IMR-90 (cell line): ENCODE measurements around the gene PPIB. TPM values are rescaled to one million over a fixed set of nuclear protein-coding genes. Genes with fewer than 3 reads are reported as not detected.

ENCODE experiments used
- ATAC-seq: fragments of 200-7000 bp; cut with Tn5 transposase; 2 replicates; pipeline ENCODE4 v1.9.1; 2020; ENCODE audit warnings: low read depth, mild to moderate bottlenecking, moderate library complexity
- BruUV-seq: library from RNA; stranded (reverse); fragments of 400-500 nt; replicated peaks from 2 replicates; lab custom pipeline; 2021; lab: Mats Ljungman, UMichigan
- CTCF ChIA-PET: fragments of 300-600 bp; formaldehyde crosslinking; extraction: SDS; loops from one replicate; lab custom pipeline; 2021; ENCODE audit warnings: antibody characterized with exemption; lab: Yijun Ruan, JAX
- POLR2A ChIA-PET: fragments of 300-600 bp; sonication (Branson Sonifier 250); formaldehyde crosslinking; loops from one replicate; lab custom pipeline; 2022; ENCODE audit warnings: antibody characterized with exemption; ENCODE audit not compliant: unreplicated experiment; lab: Charles Lee
- DNase-seq: peaks from one replicate; pipeline ENCODE4 v3.0.0; 2013
- H2AFZ ChIP-seq: replicated peaks from 2 replicates; pipeline ENCODE3; 2013; ENCODE audit warnings: low read length, mild to moderate bottlenecking; ENCODE audit not compliant: poor library complexity
- H2AK5ac ChIP-seq: 2 replicates; pipeline ENCODE4 v1.6.1; 2013; ENCODE audit warnings: low read depth, low read length, inconsistent platforms
- H2AK9ac ChIP-seq: replicated peaks from 2 replicates; pipeline ENCODE3; 2013; ENCODE audit warnings: mild to moderate bottlenecking, low read depth, low read length, moderate library complexity; ENCODE audit not compliant: poor library complexity
- H2BK120ac ChIP-seq: 2 replicates; pipeline ENCODE4 v1.6.1; 2013; ENCODE audit warnings: low read depth, low read length, inconsistent platforms
- H2BK15ac ChIP-seq: 3 replicates; pipeline ENCODE4 v1.6.1; 2013; ENCODE audit warnings: low read depth, low read length, inconsistent platforms
- H2BK20ac ChIP-seq: 2 replicates; pipeline ENCODE4 v1.6.1; 2013; ENCODE audit warnings: low read depth, mild to moderate bottlenecking, inconsistent platforms, low read length, moderate library complexity
- H2BK5ac ChIP-seq: 2 replicates; pipeline ENCODE4 v1.6.1; 2013; ENCODE audit warnings: mild to moderate bottlenecking, low read depth, low read length, inconsistent platforms; ENCODE audit not compliant: poor library complexity, severe bottlenecking
- H3K14ac ChIP-seq: replicated peaks from 2 replicates; pipeline ENCODE4 v1.6.1; 2013; ENCODE audit warnings: low read depth, low read length, inconsistent platforms
- H3K18ac ChIP-seq: 2 replicates; pipeline ENCODE4 v1.6.1; 2013; ENCODE audit warnings: low read depth, low read length, control low read depth
- H3K23ac ChIP-seq: 2 replicates; pipeline ENCODE4 v1.6.1; 2013; ENCODE audit warnings: low read depth, low read length, inconsistent platforms
- H3K27ac ChIP-seq: 2 replicates; pipeline ENCODE4 v1.5.1; 2013; ENCODE audit warnings: mild to moderate bottlenecking, control low read depth, low read length; ENCODE audit not compliant: insufficient read depth
- H3K27me3 ChIP-seq: 2 replicates; pipeline ENCODE4 v1.6.1; 2013; ENCODE audit warnings: low read length; ENCODE audit not compliant: control insufficient read depth, insufficient read depth
- H3K36me3 ChIP-seq: 2 replicates; pipeline ENCODE4 v1.6.1; 2013; ENCODE audit warnings: low read length, mixed read lengths; ENCODE audit not compliant: control insufficient read depth, insufficient read depth
- H3K4ac ChIP-seq: 2 replicates; pipeline ENCODE4 v1.6.1; 2013; ENCODE audit warnings: low read depth, low read length, inconsistent platforms
- H3K4me1 ChIP-seq: 2 replicates; pipeline ENCODE4 v1.6.1; 2013; ENCODE audit warnings: low read length, mixed read lengths; ENCODE audit not compliant: control insufficient read depth, insufficient read depth
- H3K4me2 ChIP-seq: 2 replicates; pipeline ENCODE4 v1.6.1; 2013; ENCODE audit warnings: low read depth, mild to moderate bottlenecking, control low read depth, low read length, moderate library complexity
- H3K4me3 ChIP-seq: 2 replicates; pipeline ENCODE4 v1.5.1; 2013; ENCODE audit warnings: low read depth, mild to moderate bottlenecking, control low read depth, low read length, moderate library complexity; ENCODE audit not compliant: insufficient read depth
- H3K56ac ChIP-seq: 2 replicates; pipeline ENCODE4 v1.6.1; 2013; ENCODE audit warnings: low read length, inconsistent platforms; ENCODE audit not compliant: insufficient read depth; ENCODE audit errors: extremely low read depth
- H3K79me1 ChIP-seq, 2 experiments: 2 replicates each; pipeline ENCODE4 v1.6.1; 2013; ENCODE audit warnings: low read length in 2 of 2, inconsistent platforms in 1 of 2, low read depth in 1 of 2
- H3K9ac ChIP-seq: 2 replicates; pipeline ENCODE4 v1.6.1; 2013; ENCODE audit warnings: low read depth, low read length, control low read depth
- H3K9me1 ChIP-seq: 2 replicates; pipeline ENCODE4 v1.6.1; 2013; ENCODE audit warnings: low read length, inconsistent platforms; ENCODE audit not compliant: insufficient read depth
- H3K9me3 ChIP-seq: 2 replicates; pipeline ENCODE4 v1.6.1; 2013; ENCODE audit warnings: low read length; ENCODE audit not compliant: control insufficient read depth, insufficient read depth
- H4K20me1 ChIP-seq: 2 replicates; pipeline ENCODE4 v1.6.1; 2013; ENCODE audit warnings: low read length, inconsistent platforms; ENCODE audit not compliant: insufficient read depth
- H4K5ac ChIP-seq: 2 replicates; pipeline ENCODE4 v1.6.1; 2013; ENCODE audit warnings: mild to moderate bottlenecking, low read depth, low read length, control low read depth
- H4K8ac ChIP-seq, 2 experiments: 2 replicates each; pipeline ENCODE4 v1.6.1; 2013; ENCODE audit warnings: low read depth in 2 of 2, low read length in 2 of 2, control low read depth in 1 of 2, inconsistent platforms in 1 of 2
- H4K91ac ChIP-seq: 2 replicates; pipeline ENCODE4 v1.6.1; 2013; ENCODE audit warnings: low read depth, low read length, inconsistent platforms; ENCODE audit not compliant: insufficient read depth
- BHLHE40 ChIP-seq: fragments of 150-350 bp; IDR thresholded peaks from 2 replicates; pipeline ENCODE4 v1.6.1; 2016; ENCODE audit warnings: mild to moderate bottlenecking, low read depth, low read length
- CEBPB ChIP-seq: IDR thresholded peaks from 2 replicates; pipeline ENCODE4 v1.6.1; 2012; ENCODE audit warnings: low read depth, low read length, improper control_type of control experiment
- CHD1 ChIP-seq: IDR thresholded peaks from 2 replicates; pipeline ENCODE4 v1.6.1; 2012; ENCODE audit warnings: low read depth, low read length, improper control_type of control experiment
- FOS ChIP-seq: fragments of 150-350 bp; IDR thresholded peaks from 2 replicates; pipeline ENCODE4 v1.6.1; 2016; ENCODE audit warnings: low read depth, low read length
- MAFK ChIP-seq: IDR thresholded peaks from 2 replicates; pipeline ENCODE4 v1.6.1; 2012; ENCODE audit warnings: low read depth, low read length, improper control_type of control experiment
- MAZ ChIP-seq: IDR thresholded peaks from 2 replicates; pipeline ENCODE4 v1.6.1; 2012; ENCODE audit warnings: low read depth, mild to moderate bottlenecking, low read length, improper control_type of control experiment, moderate library complexity, borderline replicate concordance
- NFE2L2 ChIP-seq: fragments of 150-350 bp; IDR thresholded peaks from 2 replicates; pipeline ENCODE4 v1.6.1; 2016; ENCODE audit warnings: low read depth, mild to moderate bottlenecking, low read length
- POLR2A ChIP-seq: IDR thresholded peaks from 2 replicates; pipeline ENCODE4 v1.6.1; 2012; ENCODE audit warnings: mild to moderate bottlenecking, low read depth, low read length
- RAD21 ChIP-seq: IDR thresholded peaks from 2 replicates; pipeline ENCODE4 v1.6.1; 2012; ENCODE audit warnings: low read length, improper control_type of control experiment
- RCOR1 ChIP-seq: IDR thresholded peaks from 2 replicates; pipeline ENCODE4 v1.6.1; 2012; ENCODE audit warnings: mild to moderate bottlenecking, low read length, improper control_type of control experiment; ENCODE audit not compliant: insufficient replicate concordance
- RFX5 ChIP-seq: IDR thresholded peaks from 2 replicates; pipeline ENCODE4 v1.8.0; 2012; ENCODE audit warnings: low read depth, mild to moderate bottlenecking, low read length, moderate library complexity
- SMC3 ChIP-seq: fragments of 150-350 bp; IDR thresholded peaks from 2 replicates; pipeline ENCODE4 v1.6.1; 2016; ENCODE audit warnings: low read depth, mild to moderate bottlenecking, antibody characterized with exemption, low read length, moderate library complexity
- WGBS, 2 experiments: methylation state at CpG; one replicate each; pipeline versions ENCODE4 v1.1.5 to v1.1.7; 2013; ENCODE audit warnings: missing lambda C conversion rate in 2 of 2; ENCODE audit not compliant: insufficient read length in 1 of 2; ENCODE audit errors: extremely low coverage in 2 of 2; 5-methylcytosine and 5-hydroxymethylcytosine counted together
- dilution Hi-C: fragments of 300-500 bp; cut with HindIII; formaldehyde crosslinking; loops from one replicate; pipeline ENCODE4 v1.14.3; 2018; ENCODE audit warnings: low sequenced_read_pairs; ENCODE audit not compliant: unreplicated experiment
- in situ Hi-C: fragments of 300-500 bp; cut with MboI; formaldehyde crosslinking; loops from 3 replicates; pipeline ENCODE4 v1.14.3; 2019; ENCODE audit warnings: low sequenced_read_pairs, inconsistent platforms, mixed read lengths
- intact Hi-C: fragments of 100-400 bp; cut with micrococcal nuclease; formaldehyde crosslinking; loops from 2 replicates; pipeline ENCODE4 v1.10.0; 2022
- polyA plus RNA-seq, 3 experiments: library from polyadenylated mRNA; depleted of rRNA; stranded (reverse); fragments of >200 nt; gene quantifications; 2 replicates each; pipeline ENCODE4 v1.2.3, GENCODE V29; 2012; ENCODE audit warnings: low replicate concordance in 1 of 3
- total RNA-seq: library from RNA; depleted of rRNA; stranded (reverse); fragments of >200 nt; gene quantifications from 2 replicates; pipeline ENCODE4 v1.2.3, GENCODE V29; 2012
- TF ChIP-seq, protein P1 (sequence below): conservative IDR thresholded peaks from 2 replicates; pipeline ENCODE4 v1.5.1; 2012; ENCODE audit warnings: mild to moderate bottlenecking, low read depth, low read length, improper control_type of control experiment
- TF ChIP-seq, protein P2 (sequence below): fragments of 150-350 bp; IDR thresholded peaks from 2 replicates; pipeline ENCODE4 v1.6.1; 2016; ENCODE audit warnings: low read depth, mild to moderate bottlenecking, low read length, moderate library complexity, borderline replicate concordance
- TF ChIP-seq, protein P3 (sequence below): fragments of 150-350 bp; IDR thresholded peaks from 2 replicates; pipeline ENCODE4 v1.6.1; 2017; ENCODE audit warnings: mild to moderate bottlenecking, antibody characterized with exemption, low read length, low read depth

PPIB gene
- total and polyA plus RNA-seq, 2 of the 4 experiments (the other 2 are of a cell fraction) = 1,358 to 1,682 TPM

DNA sequence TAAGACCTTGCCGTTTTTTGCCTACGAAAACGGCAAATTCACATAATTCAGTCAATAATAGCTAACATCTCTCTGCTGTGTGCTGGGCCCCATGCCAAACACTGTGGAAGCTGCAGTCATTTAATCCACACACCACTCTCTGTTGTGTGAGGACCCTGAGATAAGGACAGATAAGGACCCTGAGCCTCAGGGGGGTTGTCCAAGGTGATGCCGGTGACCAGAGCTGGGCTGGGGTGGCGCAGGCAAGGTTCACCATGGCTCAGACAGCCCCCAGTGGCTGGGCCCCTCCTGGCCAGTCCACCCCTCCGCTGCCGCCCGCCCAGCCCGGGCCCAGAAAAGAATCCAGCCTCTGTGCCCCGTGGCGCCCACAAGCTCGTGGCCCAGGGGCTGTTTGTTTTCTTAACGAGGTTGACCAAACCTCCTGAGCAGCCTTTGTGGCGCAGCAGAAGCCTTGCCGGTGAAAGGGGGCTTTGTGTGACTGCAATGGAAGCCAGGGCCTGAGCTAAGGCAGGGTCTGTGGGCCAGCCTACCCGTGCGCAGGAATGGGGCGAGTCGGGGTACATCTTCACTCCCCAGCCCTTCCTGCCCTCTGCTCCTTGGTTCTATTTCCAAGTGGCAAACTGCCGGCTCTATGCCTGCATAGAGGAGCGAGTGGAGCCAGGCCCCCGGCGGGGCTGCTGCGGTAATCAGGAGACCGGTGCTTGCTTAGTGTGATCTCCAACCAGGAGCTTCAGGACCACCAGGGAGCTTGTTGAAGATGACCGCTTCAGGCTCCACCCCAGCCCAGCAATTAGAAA, 15.7 kb downstream of the PPIB start:
- 69% methylated on average over 8 of the region's 26 CpGs; no CpG with 5 or more reads in 1 of the 2 experiments for WGBS, 2 experiments
- no peak for TF ChIP-seq SMC3
- no peak for TF ChIP-seq RFX5
- TF ChIP-seq, protein P1, sequence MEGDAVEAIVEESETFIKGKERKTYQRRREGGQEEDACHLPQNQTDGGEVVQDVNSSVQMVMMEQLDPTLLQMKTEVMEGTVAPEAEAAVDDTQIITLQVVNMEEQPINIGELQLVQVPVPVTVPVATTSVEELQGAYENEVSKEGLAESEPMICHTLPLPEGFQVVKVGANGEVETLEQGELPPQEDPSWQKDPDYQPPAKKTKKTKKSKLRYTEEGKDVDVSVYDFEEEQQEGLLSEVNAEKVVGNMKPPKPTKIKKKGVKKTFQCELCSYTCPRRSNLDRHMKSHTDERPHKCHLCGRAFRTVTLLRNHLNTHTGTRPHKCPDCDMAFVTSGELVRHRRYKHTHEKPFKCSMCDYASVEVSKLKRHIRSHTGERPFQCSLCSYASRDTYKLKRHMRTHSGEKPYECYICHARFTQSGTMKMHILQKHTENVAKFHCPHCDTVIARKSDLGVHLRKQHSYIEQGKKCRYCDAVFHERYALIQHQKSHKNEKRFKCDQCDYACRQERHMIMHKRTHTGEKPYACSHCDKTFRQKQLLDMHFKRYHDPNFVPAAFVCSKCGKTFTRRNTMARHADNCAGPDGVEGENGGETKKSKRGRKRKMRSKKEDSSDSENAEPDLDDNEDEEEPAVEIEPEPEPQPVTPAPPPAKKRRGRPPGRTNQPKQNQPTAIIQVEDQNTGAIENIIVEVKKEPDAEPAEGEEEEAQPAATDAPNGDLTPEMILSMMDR = no peak
- TF ChIP-seq, protein P2, sequence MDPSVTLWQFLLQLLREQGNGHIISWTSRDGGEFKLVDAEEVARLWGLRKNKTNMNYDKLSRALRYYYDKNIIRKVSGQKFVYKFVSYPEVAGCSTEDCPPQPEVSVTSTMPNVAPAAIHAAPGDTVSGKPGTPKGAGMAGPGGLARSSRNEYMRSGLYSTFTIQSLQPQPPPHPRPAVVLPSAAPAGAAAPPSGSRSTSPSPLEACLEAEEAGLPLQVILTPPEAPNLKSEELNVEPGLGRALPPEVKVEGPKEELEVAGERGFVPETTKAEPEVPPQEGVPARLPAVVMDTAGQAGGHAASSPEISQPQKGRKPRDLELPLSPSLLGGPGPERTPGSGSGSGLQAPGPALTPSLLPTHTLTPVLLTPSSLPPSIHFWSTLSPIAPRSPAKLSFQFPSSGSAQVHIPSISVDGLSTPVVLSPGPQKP = no peak
- TF ChIP-seq NFE2L2 = no peak
- TF ChIP-seq, protein P3, sequence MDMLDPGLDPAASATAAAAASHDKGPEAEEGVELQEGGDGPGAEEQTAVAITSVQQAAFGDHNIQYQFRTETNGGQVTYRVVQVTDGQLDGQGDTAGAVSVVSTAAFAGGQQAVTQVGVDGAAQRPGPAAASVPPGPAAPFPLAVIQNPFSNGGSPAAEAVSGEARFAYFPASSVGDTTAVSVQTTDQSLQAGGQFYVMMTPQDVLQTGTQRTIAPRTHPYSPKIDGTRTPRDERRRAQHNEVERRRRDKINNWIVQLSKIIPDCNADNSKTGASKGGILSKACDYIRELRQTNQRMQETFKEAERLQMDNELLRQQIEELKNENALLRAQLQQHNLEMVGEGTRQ = no peak
- no peak for TF ChIP-seq CHD1
- TF ChIP-seq CEBPB = no peak
- no peak for TF ChIP-seq BHLHE40
- no peak for TF ChIP-seq MAFK
- no peak for TF ChIP-seq FOS
- TF ChIP-seq MAZ = no peak
- no peak for TF ChIP-seq POLR2A
- TF ChIP-seq RAD21 = no peak
- TF ChIP-seq RCOR1 = no peak

More for the DNA sequence above, 15.7 kb downstream of the PPIB start:
- POLR2A ChIA-PET = no interaction called here
- no peak overlapping the region for H3K18ac ChIP-seq
- no peak overlapping the region for H4K91ac ChIP-seq
- in situ Hi-C loops = no loop called here
- no peak overlapping the region for H3K4me2 ChIP-seq
- H3K56ac ChIP-seq = no peak overlapping the region
- dilution Hi-C loops = no loop called here
- no peaks in the 10 kb centered on the region for H4K20me1 ChIP-seq
- H2AK5ac ChIP-seq = no peak overlapping the region
- H3K4ac ChIP-seq = no peak overlapping the region
- no peak overlapping the region for H2AFZ ChIP-seq
- peak; percentile 5; the same call in 1 of the 2 replicates for ATAC-seq
- 0 out of 2 replicates have a peak overlapping the region, but pooled peaks have one; percentile 23 for H3K14ac ChIP-seq
- no peak overlapping the region for H3K27ac ChIP-seq
- no peak overlapping the region for H3K9ac ChIP-seq
- H3K23ac ChIP-seq = no peak overlapping the region
- BruUV-seq = no TSS peak
- H2BK20ac ChIP-seq = no peak overlapping the region
- DNase-seq = peak; percentile 49
- H4K8ac ChIP-seq = no peak overlapping the region
- CTCF ChIA-PET = no interaction called here
- peaks cover 12% of the 10 kb centered on the region for H3K36me3 ChIP-seq
- no peak overlapping the region for H2AK9ac ChIP-seq
- intact Hi-C loops = loop anchor here (5.0 kb wide), 1 partner anchor 35 kb away; no protein-coding TSS in a partner anchor
- no peak overlapping the region for H4K5ac ChIP-seq
- H3K4me1 ChIP-seq = peaks cover 2% of the 10 kb centered on the region; the same call in 1 of the 2 replicates
- H2BK15ac ChIP-seq = no peak overlapping the region
- H3K9me1 ChIP-seq = peaks cover 6% of the 10 kb centered on the region; the same call in 1 of the 2 replicates
- H2BK5ac ChIP-seq = no peak overlapping the region
- H3K79me1 ChIP-seq = no peaks in the 10 kb centered on the region
- H2BK120ac ChIP-seq = no peak overlapping the region
- no peaks in the 10 kb centered on the region for H3K9me3 ChIP-seq
- H3K27me3 ChIP-seq = peaks cover 5% of the 10 kb centered on the region; the same call in 1 of the 2 replicates
- H3K4me3 ChIP-seq = no peak overlapping the region
